ENCODE measurements around the gene PTGER4.
"Not testable (repeated sequence)": the region's sequence is repeated elsewhere in the genome, so short reads cannot be mapped to it uniquely, and the experiment has no call there.

The PTGER4 gene

DNA sequence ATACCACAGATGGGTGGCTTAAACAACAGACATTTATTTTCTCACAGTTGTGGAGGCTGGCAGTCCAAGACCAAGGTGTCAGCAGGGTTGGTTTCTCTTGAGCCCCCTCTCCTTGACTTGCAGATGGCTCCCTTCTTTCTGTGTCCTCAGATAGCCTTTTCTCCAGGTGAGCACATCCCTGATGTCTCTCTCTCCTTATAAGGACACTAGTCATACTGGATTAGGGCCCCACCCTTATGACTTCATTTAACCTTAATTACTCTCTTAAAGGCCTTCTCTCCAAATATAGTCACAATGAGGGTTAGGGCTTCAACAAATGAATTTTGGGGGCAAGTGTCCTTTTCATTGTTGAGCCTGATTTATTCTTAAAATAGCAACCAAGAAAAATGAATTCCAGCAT lies 14.7 kb downstream of the PTGER4 start:
- no peak for DNase-seq

- DNase-seq: no peak
Observed at GRCh38 chr5:40700116-40700782, 20.5 kb downstream of the PTGER4 start.

GRCh38 chr5:40702027-40702426 lies 22.3 kb downstream of the PTGER4 start:
- not testable (repeated sequence) for DNase-seq

DNA sequence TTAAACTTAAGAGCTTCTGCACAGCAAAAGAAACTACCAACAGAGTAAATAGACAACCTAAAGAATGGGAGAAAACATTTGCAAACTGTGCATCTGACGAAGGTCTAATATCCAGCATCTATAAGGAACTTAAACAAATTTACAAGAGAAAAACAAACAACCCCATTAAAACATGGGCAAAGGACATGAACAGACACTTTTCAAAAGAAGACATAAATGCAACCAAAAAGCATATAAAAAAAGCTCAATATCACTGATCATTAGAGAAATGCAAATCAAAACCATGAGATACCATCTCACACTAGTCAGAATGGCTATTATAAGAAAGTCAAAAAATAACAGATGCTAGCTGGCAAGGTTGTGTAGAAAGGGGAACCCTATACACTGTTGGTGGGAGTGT lies 25.8 kb downstream of the PTGER4 start:
- not testable (repeated sequence) for DNase-seq

GRCh38 chr5:40710575-40710974 lies 30.9 kb downstream of the PTGER4 start:
- DNase-seq: not testable (repeated sequence)

DNA sequence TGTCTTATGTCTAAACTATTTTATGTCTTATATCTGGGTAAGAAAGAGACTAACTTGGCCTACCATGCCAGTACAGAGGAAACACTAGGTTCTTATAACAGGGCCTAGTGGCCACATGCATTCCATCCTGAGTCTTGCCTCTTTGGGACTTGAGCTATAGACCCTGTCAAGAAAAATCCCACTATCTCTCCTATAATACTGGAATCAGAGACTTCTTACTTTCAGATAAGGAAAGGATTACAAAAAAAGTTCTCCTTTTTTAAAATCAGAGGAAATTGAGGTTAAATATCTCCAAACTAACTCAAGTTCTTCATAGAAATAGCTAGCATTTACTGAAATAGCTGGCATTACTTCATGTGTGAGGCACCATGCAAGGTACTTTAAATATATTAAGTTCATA lies 34.3 kb downstream of the PTGER4 start:
- no peak for DNase-seq

- DNase-seq: no peak
Observed at GRCh38 chr5:40716000-40716399, 36.3 kb downstream of the PTGER4 start.

DNA sequence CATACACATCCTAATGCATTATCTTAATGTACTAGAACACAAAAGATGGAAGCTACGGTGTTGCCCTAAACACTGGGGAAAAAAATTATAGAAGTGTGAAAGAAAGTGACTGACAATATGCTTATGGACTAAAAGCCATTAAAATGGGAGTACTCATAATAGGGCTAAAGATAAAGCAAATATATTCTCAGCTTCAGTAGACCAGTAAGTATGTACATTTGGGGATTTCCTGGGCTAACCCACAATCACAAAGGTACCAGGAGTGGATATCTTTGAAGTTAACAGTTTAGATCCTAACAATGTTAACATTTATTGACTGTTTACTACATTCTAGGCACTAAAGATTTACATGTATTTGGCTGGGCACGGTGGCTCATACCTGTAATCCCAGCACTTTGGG lies 36.9 kb downstream of the PTGER4 start:
- DNase-seq: no peak

DNA sequence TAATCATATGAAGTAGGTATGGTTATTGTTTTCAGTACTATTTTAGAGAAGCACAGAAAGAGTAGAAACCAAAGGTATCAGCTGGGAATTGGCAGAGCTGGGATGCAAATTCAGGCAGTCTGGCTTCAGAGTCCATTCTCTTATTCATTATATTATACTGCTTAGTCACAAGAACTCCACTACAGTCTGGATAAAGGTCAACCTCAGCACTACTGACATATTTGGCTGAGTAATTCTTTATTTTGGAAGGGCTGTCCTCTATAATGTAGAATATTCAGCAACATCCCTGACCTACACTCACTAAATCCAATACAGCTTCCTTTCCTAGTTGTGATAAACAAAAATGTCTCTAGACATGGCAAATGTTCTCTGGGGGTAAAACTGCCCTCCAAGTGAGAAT lies 37.6 kb downstream of the PTGER4 start:
- no peak for DNase-seq

DNA sequence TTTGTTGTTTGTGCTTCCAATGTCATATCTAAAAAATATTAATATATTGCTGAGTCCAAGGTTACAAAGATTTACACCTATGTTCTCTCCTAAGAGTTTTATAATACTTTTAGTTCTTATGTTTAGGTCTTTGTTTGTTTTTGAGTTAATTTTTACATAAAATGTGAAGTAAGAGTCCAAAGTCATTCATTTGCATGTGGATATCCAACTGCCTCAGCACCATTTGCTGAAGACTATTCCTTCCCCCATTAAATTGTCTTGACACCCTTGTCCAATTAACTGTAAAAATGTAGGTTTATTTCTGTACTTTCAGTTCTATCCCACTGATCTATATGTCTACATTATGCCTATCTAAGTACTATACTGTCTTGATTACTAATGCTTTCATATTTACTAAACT lies 40.4 kb downstream of the PTGER4 start:
- DNase-seq: no peak

- DNase-seq: not testable (repeated sequence)
Observed at GRCh38 chr5:40722497-40722911, 42.8 kb downstream of the PTGER4 start.

- no peak for DNase-seq
Observed at GRCh38 chr5:40733434-40733833, 53.7 kb downstream of the PTGER4 start.

DNA sequence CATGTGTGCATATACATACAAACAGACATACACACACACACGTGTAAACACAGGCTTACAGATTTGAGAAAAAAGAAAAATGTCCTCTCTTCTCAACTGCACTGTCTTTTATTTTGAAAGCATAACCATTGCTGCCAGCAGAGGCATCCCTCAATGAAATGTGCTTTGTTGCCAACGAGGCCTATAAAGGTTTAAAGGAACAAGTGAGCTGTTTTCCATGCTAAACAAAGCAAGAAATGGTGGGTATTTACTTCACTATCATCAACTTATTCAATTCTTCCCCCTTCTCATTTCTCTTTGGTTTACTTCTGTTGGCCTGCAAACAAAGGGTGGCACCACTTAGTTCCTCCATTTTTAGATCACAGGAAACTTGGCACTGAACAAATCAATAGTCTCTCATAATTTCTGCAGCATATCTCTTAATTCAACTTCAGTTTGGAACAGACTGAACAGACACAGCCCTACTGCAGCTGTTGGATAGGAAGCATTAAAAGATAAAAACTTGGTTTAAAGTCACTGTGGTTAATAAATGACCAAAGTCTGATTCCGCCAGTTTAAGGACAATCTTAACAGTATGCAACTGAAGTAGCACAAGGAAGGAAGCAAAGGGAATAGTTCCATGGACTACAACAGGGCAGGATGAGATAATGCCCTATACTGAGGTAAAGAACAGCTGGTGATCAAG lies 54.3 kb downstream of the PTGER4 start:
- DNase-seq: no peak

GRCh38 chr5:40734986-40735385 lies 55.3 kb downstream of the PTGER4 start:
- DNase-seq: no peak

GRCh38 chr5:40735609-40736008 lies 55.9 kb downstream of the PTGER4 start:
- no peak for DNase-seq

DNA sequence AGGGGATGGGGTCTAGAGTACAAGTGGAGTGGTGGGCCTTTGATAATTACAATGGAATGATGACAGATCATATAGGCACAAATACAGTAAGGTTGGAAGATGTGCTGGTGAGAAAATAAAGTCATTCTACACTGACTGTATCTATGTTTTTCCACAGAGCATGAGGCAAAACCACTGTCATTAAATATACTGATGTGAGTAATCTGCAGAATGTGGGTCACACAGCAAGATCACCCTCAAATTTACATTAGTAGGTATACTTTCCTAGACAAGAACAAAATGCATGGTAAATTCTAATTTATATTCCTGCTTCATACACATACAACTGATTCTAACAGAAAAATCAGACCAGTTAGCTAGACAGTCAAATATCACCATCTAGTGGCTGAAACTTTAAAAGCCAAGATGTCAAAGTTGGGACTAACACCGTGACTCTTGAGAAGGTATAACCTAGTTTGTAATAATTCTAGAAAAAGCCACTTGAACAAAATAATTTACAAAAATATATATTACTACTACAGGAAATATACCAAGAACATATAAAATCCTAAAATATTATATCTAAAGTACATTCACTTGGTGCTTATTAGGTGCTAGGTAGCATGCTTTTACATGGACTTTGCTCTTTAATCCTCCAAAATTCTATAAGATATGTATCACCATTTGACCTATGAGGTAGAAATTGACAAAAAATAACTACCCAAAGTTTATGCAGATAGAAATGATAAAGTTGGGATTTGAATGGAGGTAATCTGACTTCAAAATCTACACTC lies 56.6 kb downstream of the PTGER4 start:
- no peak for DNase-seq

GRCh38 chr5:40738502-40738901 lies 58.8 kb downstream of the PTGER4 start:
- no peak for DNase-seq

Measured in right forelimb (tissue), 1 donor.